Measurements from ENCODE around the gene ABAT.

ABAT gene

DNA sequence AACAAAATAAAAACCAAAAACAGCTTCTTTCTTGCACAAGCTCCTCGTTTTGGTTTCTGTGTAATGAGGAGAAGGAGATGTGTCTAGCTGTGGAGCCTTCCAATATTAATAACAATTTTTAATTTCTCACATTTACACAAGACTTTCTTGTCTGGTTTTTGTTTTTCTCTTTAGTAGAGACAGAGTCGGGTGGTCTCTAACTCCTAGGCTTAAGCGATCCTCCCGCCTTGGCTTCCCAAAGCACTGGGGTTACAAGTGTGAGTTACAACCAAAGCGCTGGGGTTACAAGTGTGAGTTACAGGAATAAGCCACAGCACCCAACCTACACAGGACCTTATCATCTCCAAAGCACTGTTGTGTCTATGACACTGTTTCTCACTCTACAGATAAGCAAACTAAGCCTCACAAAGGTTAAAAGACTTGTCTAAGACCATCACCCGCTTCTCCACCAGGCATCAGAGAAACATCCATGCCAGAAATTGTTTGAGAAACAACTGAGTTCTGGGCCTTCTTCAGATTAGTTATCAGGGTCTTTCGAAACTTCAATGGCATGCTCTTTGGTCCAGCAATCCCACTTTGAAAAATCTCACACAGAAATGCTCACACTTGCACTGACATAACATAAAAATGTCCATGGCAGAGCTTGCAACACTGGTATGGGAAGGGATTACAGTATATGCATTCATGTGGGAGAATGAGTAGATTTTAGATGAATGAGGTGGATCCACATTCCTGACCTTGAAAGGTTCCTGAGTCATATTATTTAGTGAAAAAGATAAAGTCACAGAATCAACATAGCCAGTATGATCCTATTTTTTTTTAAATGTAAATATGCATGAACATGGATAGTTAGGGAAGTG is 3.9 kb downstream of the ABAT start:
- Histone ChIP-seq H3K4me1 (ENCODE audit: control insufficient read depth in 2 of 2, insufficient read depth in 1 of 2, low read depth in 1 of 2, low read length in 2 of 2) (peaks cover 1 to 15% of the 10 kb centered on the region in 2 donors), H2AFZ (ENCODE audit: low read length) (no peak overlapping the region), H3K9me3 (replicated peaks in 1 of 2; ENCODE audit: control insufficient read depth in 2 of 2, insufficient read depth in 1 of 2, low read depth in 1 of 2, low read length in 2 of 2) (peaks cover 0 to 13% of the 10 kb centered on the region in 2 donors), H3K23ac (ENCODE audit: low read depth, low read length, poor library complexity) (no peak overlapping the region), H3K4me2 (ENCODE audit: insufficient read depth, low read length, poor library complexity, severe bottlenecking) (no peak overlapping the region), H2BK120ac (ENCODE audit: low read depth, low read length) (no peak overlapping the region), H3K27me3 (ENCODE audit: control insufficient read depth in 3 of 3, insufficient read depth in 3 of 3, low read depth in 1 of 3, low read length in 3 of 3) (peaks cover 0 to 25% (median 0%) of the 10 kb centered on the region in 3 experiments), H3K9ac (ENCODE audit: low read depth, low read length, poor library complexity) (no peak overlapping the region), H2BK12ac (ENCODE audit: low read length) (no peak overlapping the region), H4K8ac (ENCODE audit: low read depth, low read length) (no peak overlapping the region), H3K4ac (ENCODE audit: low read length) (no peak overlapping the region), H2BK15ac (ENCODE audit: low read length) (no peak overlapping the region), H4K91ac (ENCODE audit: low read depth, low read length, poor library complexity) (no peak overlapping the region), H3K36me3 (replicated peaks in 1 of 2; ENCODE audit: control insufficient read depth in 2 of 2, insufficient read depth in 2 of 2, low read length in 2 of 2) (no peaks in the 10 kb centered on the region), H3K4me3 (ENCODE audit: low read length in 2 of 2) (no peak overlapping the region), H3K18ac (ENCODE audit: low read length) (no peak overlapping the region), H2BK5ac (ENCODE audit: low read length) (no peak overlapping the region), H3K27ac (replicated peaks; ENCODE audit: low read length) (no peak overlapping the region), H3K79me1 (ENCODE audit: low read depth, low read length) (no peaks in the 10 kb centered on the region), H3K14ac (ENCODE audit: low read length) (no peak overlapping the region), H2AK5ac (ENCODE audit: low read depth, low read length) (no peak overlapping the region)
- no peak for DNase-seq (ENCODE audit: low spot score)
- WGBS, 2 donors (ENCODE audit: extremely low coverage in 2 of 2, insufficient read length in 2 of 2, insufficient replicate concordance in 1 of 2): no CpG with 5 or more reads among the region's 7 CpGs

DNA sequence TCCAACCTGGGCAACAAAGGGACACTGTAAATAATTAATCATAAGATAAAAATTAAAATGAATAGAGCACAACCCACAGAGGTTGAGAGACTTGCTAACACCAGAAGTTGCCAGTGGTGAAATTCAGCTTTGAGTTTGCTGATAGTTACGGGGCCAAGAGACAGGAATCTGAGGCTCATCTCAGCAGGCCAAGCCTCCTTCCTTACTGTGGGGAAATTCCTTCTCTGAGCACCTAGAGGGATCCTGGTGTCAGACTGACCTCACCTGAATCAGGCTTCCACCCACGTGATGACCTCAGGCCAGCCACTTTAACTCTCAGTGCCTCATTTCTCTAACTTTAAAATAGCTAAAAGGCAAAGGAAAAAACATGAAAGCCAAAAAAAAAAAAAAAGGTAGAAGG is 4.7 kb downstream of the ABAT start:
- peaks cover 0 to 13% of the 10 kb centered on the region in 2 donors for H3K9me3 ChIP-seq (replicated peaks in 1 of 2; ENCODE audit: control insufficient read depth in 2 of 2, insufficient read depth in 1 of 2, low read depth in 1 of 2, low read length in 2 of 2)
- no peak overlapping the region for H3K9ac ChIP-seq (ENCODE audit: low read depth, low read length, poor library complexity)
- H3K18ac ChIP-seq (ENCODE audit: low read length): no peak overlapping the region
- H3K27ac ChIP-seq (replicated peaks; ENCODE audit: low read length): no peak overlapping the region
- peaks cover 0 to 22% (median 0%) of the 10 kb centered on the region in 3 experiments for H3K27me3 ChIP-seq (ENCODE audit: control insufficient read depth in 3 of 3, insufficient read depth in 3 of 3, low read depth in 1 of 3, low read length in 3 of 3)
- no peak overlapping the region for H2BK12ac ChIP-seq (ENCODE audit: low read length)
- no peak overlapping the region for H3K23ac ChIP-seq (ENCODE audit: low read depth, low read length, poor library complexity)
- H2BK15ac ChIP-seq (ENCODE audit: low read length): no peak overlapping the region
- no peak overlapping the region for H3K4me2 ChIP-seq (ENCODE audit: insufficient read depth, low read length, poor library complexity, severe bottlenecking)
- no peak overlapping the region for H3K14ac ChIP-seq (ENCODE audit: low read length)
- H3K4me3 ChIP-seq (ENCODE audit: low read length in 2 of 2): no peak overlapping the region
- no peak for DNase-seq (ENCODE audit: low spot score)
- H2AFZ ChIP-seq (ENCODE audit: low read length): no peak overlapping the region
- no peak overlapping the region for H2AK5ac ChIP-seq (ENCODE audit: low read depth, low read length)
- peaks cover 0 to 8% of the 10 kb centered on the region in 2 donors for H3K4me1 ChIP-seq (ENCODE audit: control insufficient read depth in 2 of 2, insufficient read depth in 1 of 2, low read depth in 1 of 2, low read length in 2 of 2)
- no peaks in the 10 kb centered on the region for H3K79me1 ChIP-seq (ENCODE audit: low read depth, low read length)
- no peak overlapping the region for H2BK120ac ChIP-seq (ENCODE audit: low read depth, low read length)
- no CpG with 5 or more reads among the region's 2 CpGs for WGBS, 2 donors (ENCODE audit: extremely low coverage in 2 of 2, insufficient read length in 2 of 2, insufficient replicate concordance in 1 of 2)
- no peaks in the 10 kb centered on the region for H3K36me3 ChIP-seq (replicated peaks in 1 of 2; ENCODE audit: control insufficient read depth in 2 of 2, insufficient read depth in 2 of 2, low read length in 2 of 2)
- H4K91ac ChIP-seq (ENCODE audit: low read depth, low read length, poor library complexity): no peak overlapping the region
- no peak overlapping the region for H2BK5ac ChIP-seq (ENCODE audit: low read length)
- no peak overlapping the region for H4K8ac ChIP-seq (ENCODE audit: low read depth, low read length)
- no peak overlapping the region for H3K4ac ChIP-seq (ENCODE audit: low read length)

DNA sequence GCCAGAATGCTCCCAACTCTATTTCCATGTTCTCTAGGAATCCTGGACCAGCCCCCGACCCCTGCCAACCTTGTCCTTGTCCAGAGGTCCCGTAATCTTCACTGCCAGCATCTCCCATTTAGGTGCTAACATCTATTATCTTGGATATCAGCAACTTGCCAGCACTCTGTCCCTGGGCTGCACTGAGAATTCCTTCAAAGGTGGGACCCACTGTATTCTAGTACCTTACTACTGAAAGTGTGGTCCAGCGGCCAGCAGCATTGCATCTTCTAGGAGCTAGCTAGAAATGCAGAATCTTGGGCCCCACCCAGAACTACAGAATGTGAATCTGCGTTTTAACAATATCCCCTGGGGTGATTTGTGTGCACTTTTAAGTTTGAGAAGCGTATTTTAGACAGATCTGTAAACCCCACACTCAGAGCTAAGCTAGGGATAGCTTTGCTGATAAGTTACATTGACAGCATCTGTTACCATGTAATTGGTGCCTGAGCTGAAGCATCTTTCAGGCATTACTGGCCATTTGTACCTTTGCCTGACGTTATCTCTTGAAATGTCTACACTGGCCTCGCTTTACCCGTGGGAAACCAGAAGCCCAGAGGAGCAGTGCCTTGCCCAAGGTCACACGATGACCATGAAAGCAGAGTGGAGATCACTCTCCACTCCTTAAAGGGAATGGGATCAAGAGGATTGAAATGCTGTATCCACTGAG is 8.3 kb downstream of the ABAT start:
- H2AFZ ChIP-seq (ENCODE audit: low read length): no peak overlapping the region
- no peak overlapping the region for H3K4me3 ChIP-seq (ENCODE audit: low read length in 2 of 2)
- no peaks in the 10 kb centered on the region for H3K36me3 ChIP-seq (replicated peaks in 1 of 2; ENCODE audit: control insufficient read depth in 2 of 2, insufficient read depth in 2 of 2, low read length in 2 of 2)
- no peak overlapping the region for H3K9ac ChIP-seq (ENCODE audit: low read depth, low read length, poor library complexity)
- no peak overlapping the region for H2BK120ac ChIP-seq (ENCODE audit: low read depth, low read length)
- no peak overlapping the region for H3K18ac ChIP-seq (ENCODE audit: low read length)
- H3K14ac ChIP-seq (ENCODE audit: low read length): no peak overlapping the region
- H2BK15ac ChIP-seq (ENCODE audit: low read length): no peak overlapping the region
- H2BK12ac ChIP-seq (ENCODE audit: low read length): no peak overlapping the region
- no peak overlapping the region for H3K23ac ChIP-seq (ENCODE audit: low read depth, low read length, poor library complexity)
- H3K4me1 ChIP-seq (ENCODE audit: control insufficient read depth in 2 of 2, insufficient read depth in 1 of 2, low read depth in 1 of 2, low read length in 2 of 2): peaks cover 7 to 12% of the 10 kb centered on the region in 2 donors
- H3K27ac ChIP-seq (replicated peaks; ENCODE audit: low read length): no peak overlapping the region
- WGBS, 2 donors (ENCODE audit: extremely low coverage in 2 of 2, insufficient read length in 2 of 2, insufficient replicate concordance in 1 of 2): no CpG with 5 or more reads among the region's 9 CpGs
- no peak overlapping the region for H4K91ac ChIP-seq (ENCODE audit: low read depth, low read length, poor library complexity)
- no peak overlapping the region for H3K4me2 ChIP-seq (ENCODE audit: insufficient read depth, low read length, poor library complexity, severe bottlenecking)
- DNase-seq (ENCODE audit: low spot score): no peak
- H3K27me3 ChIP-seq (ENCODE audit: control insufficient read depth in 3 of 3, insufficient read depth in 3 of 3, low read depth in 1 of 3, low read length in 3 of 3): peaks cover 0 to 25% (median 0%) of the 10 kb centered on the region in 3 experiments
- H3K4ac ChIP-seq (ENCODE audit: low read length): no peak overlapping the region
- no peak overlapping the region for H4K8ac ChIP-seq (ENCODE audit: low read depth, low read length)
- H3K79me1 ChIP-seq (ENCODE audit: low read depth, low read length): no peaks in the 10 kb centered on the region
- no peak overlapping the region for H2BK5ac ChIP-seq (ENCODE audit: low read length)
- H2AK5ac ChIP-seq (ENCODE audit: low read depth, low read length): no peak overlapping the region
- H3K9me3 ChIP-seq (replicated peaks in 1 of 2; ENCODE audit: control insufficient read depth in 2 of 2, insufficient read depth in 1 of 2, low read depth in 1 of 2, low read length in 2 of 2): peaks cover 0 to 13% of the 10 kb centered on the region in 2 donors

DNA sequence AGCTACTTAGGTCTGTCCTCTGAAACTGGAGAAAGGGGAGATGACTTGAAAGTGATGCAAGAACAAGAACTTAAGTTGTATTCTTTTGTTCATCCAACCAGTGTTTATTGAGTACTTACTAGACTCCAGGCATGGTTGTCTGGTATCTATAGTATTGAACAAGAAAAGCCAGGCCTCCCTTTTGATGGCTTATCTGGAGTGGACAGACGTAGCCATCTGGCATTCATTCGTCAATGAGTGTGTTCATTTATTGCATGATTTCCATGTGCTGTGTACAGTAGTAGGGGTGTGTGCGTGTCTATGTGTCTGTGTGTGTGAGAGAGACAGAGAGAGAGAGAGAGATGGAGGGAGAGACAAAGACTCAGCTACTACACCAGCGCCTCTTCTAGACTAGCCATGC is 9.2 kb downstream of the ABAT start:
- H2BK15ac ChIP-seq (ENCODE audit: low read length): no peak overlapping the region

More for the DNA sequence above, 9.2 kb downstream of the ABAT start:
- Histone ChIP-seq H2BK5ac (ENCODE audit: low read length) (no peak overlapping the region), H3K36me3 (replicated peaks in 1 of 2; ENCODE audit: control insufficient read depth in 2 of 2, insufficient read depth in 2 of 2, low read length in 2 of 2) (no peaks in the 10 kb centered on the region), H3K27me3 (ENCODE audit: control insufficient read depth in 3 of 3, insufficient read depth in 3 of 3, low read depth in 1 of 3, low read length in 3 of 3) (peaks cover 0 to 26% (median 0%) of the 10 kb centered on the region in 3 experiments), H3K14ac (ENCODE audit: low read length) (no peak overlapping the region), H3K9ac (ENCODE audit: low read depth, low read length, poor library complexity) (no peak overlapping the region), H3K23ac (ENCODE audit: low read depth, low read length, poor library complexity) (no peak overlapping the region), H3K4me1 (ENCODE audit: control insufficient read depth in 2 of 2, insufficient read depth in 1 of 2, low read depth in 1 of 2, low read length in 2 of 2) (peaks cover 7 to 12% of the 10 kb centered on the region in 2 donors), H3K27ac (replicated peaks; ENCODE audit: low read length) (no peak overlapping the region), H3K4me3 (ENCODE audit: low read length in 2 of 2) (no peak overlapping the region), H3K18ac (ENCODE audit: low read length) (no peak overlapping the region), H2BK12ac (ENCODE audit: low read length) (no peak overlapping the region), H3K4me2 (ENCODE audit: insufficient read depth, low read length, poor library complexity, severe bottlenecking) (no peak overlapping the region), H3K4ac (ENCODE audit: low read length) (no peak overlapping the region), H4K8ac (ENCODE audit: low read depth, low read length) (no peak overlapping the region), H3K79me1 (ENCODE audit: low read depth, low read length) (no peaks in the 10 kb centered on the region), H2BK120ac (ENCODE audit: low read depth, low read length) (no peak overlapping the region), H4K91ac (ENCODE audit: low read depth, low read length, poor library complexity) (no peak overlapping the region), H3K9me3 (replicated peaks in 1 of 2; ENCODE audit: control insufficient read depth in 2 of 2, insufficient read depth in 1 of 2, low read depth in 1 of 2, low read length in 2 of 2) (peaks cover 0 to 13% of the 10 kb centered on the region in 2 donors), H2AK5ac (ENCODE audit: low read depth, low read length) (no peak overlapping the region), H2AFZ (ENCODE audit: low read length) (no peak overlapping the region)
- WGBS, 2 donors (ENCODE audit: extremely low coverage in 2 of 2, insufficient read length in 2 of 2, insufficient replicate concordance in 1 of 2): no CpG with 5 or more reads among the region's 4 CpGs
- DNase-seq (ENCODE audit: low spot score): no peak
